Activated CD8-positive, alpha-beta memory T cell treated with anti-CD3 and anti-CD28 coated beads, Interleukin-2, amount 50 U/mL, for 24 hours (primary cell): Measurements from ENCODE around the gene UTP25.
"Not testable (repeated sequence)": the region's sequence is repeated elsewhere in the genome, so short reads cannot be mapped to it uniquely, and the experiment has no call there.

Experiments used
- DNase-seq: peaks from one replicate; pipeline ENCODE4 v3.0.0-alpha.2; 2020; ENCODE audit errors: extremely low read depth

UTP25 gene

DNA sequence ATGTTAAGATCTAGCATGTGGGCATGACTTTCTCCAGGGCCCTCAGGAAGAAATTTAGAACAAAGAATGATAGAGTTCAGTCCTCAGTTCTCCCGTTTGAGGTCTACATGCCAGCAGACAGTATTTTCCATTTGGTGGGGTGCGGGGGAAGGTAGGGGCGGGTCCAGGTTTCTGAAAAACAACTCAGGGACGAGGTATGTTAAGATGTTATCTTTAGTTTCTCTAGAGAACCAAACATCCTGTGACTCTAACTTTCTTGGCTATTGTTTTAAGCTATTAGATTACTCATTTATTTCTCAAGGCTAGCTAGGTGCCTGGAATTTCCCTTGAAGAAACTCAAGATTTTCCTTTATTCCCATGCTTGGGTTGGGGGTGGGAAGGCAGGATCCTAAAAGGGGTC, 67.9 kb downstream of the UTP25 start:
- no peak for DNase-seq

DNA sequence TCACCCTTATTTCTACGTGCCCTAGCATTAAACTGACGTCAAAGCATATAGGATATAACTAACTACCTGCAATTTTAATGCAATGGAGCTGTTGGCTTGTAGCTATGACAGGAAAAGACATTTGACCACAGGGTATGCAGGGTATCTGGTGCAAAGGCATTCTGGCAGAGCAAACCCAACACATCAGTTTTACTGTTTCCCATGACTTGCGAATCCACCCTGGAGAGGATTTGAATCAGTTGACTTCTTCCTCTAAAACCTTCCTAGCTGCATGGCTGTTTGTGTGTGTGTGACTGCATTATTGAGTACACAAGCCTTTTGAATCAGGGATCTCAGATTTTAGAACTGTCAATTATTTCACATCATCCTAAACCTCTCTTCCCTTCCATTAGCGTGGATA, 68.6 kb downstream of the UTP25 start:
- DNase-seq = no peak

DNA sequence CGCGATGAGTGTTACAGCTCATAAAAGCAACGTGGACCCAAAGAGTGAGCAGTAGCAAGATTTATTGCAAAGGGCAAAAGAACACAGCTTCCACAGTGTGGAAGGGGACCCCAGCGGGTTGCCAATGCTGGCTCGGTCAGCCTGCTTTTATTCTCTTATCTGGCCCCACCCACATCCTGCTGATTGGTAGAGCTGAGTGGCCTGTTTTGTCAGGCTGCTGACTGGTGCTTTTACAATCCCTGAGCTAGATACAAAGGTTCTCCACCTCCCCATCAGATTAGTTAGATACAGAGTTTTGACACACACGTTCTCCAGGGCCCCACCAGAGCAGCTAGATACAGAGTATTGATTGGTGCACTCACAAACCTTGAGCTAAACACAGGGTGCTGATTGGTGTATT, 70.5 kb downstream of the UTP25 start:
- DNase-seq = not testable (repeated sequence)

DNA sequence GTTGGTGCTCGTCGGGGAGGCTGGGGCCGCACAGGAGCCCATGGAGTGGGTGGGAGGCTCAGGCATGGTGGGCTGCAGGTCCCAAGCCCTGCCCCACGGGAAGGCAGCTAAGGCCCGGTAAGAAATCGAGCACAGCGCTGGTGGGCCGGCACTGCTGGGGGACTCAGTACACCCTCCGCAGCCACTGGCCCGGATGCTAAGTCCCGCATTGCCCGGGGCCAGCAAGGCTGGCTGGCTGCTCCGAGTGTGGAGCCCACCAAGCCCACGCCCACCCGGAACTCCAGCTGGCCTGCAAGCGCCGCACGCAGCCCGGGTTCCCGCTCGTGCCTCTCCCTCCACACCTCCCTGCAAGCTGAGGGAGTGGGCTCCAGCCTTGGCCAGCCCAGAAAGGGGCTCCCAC, 71.1 kb downstream of the UTP25 start:
- DNase-seq = not testable (repeated sequence)

DNA sequence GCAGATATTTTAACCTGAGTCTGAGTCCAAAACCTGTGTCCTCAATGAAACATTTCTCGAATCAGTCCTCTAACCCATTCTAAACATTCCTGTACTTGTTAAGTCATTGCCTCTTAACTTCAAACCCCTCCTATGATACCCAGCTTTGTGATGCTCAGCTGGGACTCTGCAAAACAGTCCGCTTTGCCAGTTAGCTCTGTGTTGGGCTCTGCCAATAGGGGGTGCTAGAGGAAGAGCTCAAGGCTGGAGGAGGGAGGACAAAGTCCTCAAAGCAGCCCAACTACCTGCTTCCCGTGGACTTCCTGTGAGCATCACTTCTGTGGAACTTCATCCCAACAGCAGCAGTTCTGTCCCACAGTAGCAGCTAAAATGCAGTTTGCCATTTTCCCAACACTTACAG, 72.2 kb downstream of the UTP25 start:
- no peak for DNase-seq

DNA sequence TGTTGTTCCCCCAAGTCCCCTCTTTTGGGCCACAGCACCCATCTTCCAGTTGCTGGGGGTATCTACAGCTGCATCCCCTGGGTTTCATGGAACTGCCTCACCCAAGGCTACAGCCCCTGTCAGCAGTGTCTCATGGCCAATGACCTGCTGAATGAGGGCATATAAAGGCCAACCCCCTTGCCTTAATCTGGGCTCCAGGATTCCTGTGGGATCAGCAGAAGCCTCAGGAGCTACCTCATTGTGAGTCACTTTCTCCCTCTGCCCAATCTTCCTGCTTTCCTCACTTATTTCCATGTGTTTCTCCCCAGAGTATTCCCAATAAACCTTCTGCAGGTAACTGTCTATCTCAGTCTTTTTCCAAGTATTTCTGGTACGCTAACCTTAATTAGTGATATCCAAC, 73.0 kb downstream of the UTP25 start:
- DNase-seq = no peak

DNA sequence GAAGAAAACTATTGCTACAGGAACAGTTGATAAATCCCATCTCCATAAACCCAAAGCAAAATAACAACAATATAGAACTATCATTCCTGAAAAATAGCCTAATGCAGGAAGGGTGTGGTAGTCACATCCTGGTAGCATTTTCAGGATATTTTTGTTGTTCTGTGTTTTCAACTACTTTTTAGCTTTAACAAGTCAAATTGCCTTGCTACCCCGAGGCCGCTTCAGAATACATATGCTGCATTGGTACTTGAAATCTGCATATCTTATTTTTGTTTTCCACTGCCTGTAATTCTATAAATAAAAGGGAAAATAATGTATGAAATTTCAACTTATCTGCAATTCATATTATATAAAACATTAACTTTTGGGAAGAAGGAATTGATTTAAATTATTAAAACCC, 73.4 kb downstream of the UTP25 start:
- no peak for DNase-seq

DNA sequence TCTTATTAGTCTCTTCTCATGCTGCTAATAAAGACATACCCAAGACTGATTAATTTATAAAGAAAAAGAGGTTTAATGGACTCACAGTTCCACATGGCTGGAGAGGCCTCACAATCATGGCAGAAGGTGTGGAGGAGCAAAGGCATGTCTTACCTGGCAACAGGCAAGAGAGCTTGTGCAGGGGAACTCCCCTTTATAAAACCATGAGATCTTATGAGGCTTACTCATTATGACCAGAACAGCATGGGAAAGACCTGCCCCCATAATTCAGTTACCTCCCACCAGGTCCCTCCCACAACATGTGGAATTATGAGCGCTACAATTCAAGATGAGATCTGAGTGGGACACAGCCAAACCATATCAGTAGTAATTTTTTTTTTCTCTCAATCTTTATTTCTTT, 77.0 kb downstream of the UTP25 start:
- not testable (repeated sequence) for DNase-seq
